ENCODE data around the gene TNK1.

DNA sequence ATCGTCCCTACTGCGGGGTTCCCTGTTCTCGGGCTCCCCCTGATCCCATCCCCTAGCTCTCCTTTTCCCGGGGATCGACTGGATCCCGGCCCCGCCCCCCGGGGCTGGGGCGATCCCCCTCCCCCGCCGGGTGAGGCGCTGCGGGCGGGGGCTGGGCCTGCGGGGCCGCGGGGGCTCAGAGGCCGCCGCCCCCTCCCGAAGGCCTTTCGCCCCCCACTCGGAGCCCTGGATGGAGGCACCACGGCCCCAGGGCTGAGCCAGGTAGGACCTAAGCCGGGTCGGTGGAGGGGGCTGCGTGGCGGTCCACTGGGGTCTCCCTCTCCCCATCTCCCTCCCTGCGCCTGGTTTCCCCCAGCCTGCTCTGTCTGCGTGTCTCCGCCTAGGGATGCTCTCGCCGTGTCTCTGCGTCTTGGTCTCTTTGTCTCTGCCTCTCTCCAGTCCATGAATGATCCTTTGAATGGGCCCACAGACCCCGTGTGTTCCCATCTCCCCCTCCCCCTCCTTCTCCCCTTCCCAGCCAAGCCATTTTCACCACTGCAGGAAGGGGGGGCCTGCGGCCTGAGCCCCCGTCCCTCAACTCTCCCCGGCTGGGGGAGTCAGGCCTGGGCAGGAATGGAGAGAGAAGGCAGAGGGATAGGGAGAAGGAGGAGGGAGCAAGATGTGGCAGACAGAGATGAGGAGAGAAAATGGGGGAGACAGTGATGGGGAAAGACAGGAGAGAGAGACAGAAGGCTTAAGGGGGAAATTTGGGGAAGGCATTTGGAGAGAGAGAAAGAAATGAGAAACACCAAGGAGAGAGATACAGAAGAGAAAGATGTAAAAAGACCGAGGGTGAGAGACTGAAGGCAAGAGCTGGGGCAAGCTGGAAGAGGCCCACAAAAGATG, 24.7 kb downstream of the TNK1 start:
- TF ChIP-seq EP300 (IDR thresholded peaks at IDR 0.05) (no peak), POLR2A (IDR thresholded peaks at IDR 0.05) (no peak), POLR2AphosphoS5 (IDR thresholded peaks at IDR 0.05) (no peak)
- TF ChIP-seq, protein P1, sequence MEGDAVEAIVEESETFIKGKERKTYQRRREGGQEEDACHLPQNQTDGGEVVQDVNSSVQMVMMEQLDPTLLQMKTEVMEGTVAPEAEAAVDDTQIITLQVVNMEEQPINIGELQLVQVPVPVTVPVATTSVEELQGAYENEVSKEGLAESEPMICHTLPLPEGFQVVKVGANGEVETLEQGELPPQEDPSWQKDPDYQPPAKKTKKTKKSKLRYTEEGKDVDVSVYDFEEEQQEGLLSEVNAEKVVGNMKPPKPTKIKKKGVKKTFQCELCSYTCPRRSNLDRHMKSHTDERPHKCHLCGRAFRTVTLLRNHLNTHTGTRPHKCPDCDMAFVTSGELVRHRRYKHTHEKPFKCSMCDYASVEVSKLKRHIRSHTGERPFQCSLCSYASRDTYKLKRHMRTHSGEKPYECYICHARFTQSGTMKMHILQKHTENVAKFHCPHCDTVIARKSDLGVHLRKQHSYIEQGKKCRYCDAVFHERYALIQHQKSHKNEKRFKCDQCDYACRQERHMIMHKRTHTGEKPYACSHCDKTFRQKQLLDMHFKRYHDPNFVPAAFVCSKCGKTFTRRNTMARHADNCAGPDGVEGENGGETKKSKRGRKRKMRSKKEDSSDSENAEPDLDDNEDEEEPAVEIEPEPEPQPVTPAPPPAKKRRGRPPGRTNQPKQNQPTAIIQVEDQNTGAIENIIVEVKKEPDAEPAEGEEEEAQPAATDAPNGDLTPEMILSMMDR (IDR thresholded peaks at IDR 0.05), result no peak

Data from upper lobe of left lung (tissue), 4 donors.